CD4-positive, alpha-beta T cell treated with Interleukin-1 beta for 1 hour (primary cell): Measurements from ENCODE around the gene CAPN10.

Experiments used
- DNase-seq, 2 donors: peaks; one replicate each; pipeline ENCODE4 v3.0.0-alpha.2; 2020 to 2022

CAPN10 gene

DNA sequence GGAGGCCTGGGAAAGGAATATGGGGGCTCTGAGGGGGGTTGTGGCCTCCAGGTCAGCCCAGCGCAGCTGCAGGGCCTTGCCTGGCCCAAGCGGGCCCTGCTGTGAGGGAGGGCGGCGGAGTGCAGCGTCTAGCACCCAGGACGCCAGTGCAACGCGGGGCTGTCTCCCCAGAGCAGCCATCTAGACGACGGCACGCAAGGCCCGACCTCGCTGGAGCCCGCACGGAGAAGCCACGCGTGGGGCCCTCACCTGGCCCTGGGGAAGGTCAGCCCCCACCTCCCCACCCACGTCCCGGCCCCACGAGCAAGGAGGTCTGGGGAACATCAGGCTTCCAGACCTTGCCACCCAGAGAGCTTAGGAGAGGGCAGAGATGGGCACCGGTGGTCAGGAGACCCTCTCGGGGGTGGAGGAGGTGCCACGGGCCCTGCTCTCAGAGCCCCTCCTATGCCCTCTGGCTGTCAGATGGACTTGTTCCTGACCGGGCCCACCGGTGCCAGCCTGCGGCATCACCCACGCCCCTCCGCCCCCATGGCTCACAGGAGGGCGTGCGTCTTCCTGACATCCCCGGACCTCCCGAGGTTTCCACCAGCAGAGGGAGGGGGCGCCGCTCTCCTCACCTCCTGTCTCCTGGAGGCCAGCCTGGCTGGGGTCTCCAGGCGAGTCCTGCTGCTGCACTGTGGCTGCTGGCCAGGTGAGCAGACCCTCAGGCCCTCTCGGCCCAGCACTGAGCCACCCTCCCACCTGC lies 55.7 kb downstream of the CAPN10 start:
- DNase-seq, result no peak

DNA sequence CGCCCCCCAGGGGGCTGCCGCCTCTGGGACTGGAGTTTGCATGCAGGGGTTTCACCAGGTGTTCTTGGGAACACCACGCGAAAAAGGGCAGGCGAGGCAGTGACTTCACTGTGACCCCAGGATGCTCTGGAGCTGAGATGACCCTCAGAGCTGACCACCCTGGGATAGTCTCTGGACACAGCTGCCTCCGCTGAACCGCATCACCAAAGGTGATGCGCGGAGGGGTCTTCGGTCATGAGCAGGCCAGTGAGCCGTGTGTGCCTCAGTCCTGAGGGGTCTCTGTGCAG lies 56.2 kb downstream of the CAPN10 start:
- no peak for DNase-seq

DNA sequence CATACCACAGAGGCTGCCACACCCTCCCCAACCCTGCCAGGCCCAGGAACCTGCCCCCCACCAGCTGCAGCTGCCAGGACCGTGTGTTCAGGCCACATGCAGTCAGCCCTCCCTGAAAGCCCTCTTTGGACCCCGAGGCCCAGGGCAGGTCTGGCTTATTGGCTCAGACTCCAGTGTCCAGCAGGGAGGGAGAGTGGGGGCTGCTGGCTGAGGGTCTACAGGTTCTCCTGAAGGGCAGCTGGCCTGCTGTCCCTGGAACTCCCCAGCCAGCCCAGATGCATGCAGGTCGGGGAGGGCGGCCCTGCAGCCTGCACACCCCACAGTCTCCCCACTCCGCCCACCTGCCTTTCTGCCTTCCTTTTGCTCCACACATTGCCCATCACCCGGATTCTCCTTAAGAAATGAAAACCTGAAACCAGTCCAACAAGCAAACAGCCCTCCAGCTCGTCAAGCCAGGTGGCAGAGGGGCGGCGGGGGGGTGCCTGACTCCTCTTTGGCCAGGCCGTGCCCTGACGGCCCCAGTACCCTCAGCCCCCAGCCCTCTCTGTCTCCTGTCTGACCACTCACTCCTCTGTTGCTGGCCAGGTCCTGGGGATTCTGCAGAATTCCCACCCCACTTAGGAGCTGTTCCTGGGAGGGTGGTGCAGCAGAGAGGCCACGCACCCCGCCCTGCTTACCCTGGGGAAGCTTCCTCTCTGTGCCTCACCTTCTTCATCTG lies 56.7 kb downstream of the CAPN10 start:
- DNase-seq, result no peak

DNA sequence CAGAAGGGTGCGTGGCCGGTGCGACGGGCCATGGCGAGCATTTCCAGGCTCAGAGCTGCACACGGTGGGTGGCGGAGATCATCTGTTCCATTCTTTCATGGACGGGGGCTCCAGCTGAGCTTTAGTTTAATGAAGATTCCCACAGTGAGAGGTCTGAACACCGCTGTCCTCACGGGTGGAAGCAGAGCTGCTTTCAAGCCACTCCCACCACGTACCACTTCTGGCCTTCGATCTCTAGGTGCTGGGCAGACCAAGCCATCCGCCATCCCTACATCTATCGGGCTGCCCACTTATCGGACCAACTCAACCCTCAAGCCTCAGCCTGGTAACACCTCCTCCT lies 57.2 kb downstream of the CAPN10 start:
- no peak for DNase-seq

DNA sequence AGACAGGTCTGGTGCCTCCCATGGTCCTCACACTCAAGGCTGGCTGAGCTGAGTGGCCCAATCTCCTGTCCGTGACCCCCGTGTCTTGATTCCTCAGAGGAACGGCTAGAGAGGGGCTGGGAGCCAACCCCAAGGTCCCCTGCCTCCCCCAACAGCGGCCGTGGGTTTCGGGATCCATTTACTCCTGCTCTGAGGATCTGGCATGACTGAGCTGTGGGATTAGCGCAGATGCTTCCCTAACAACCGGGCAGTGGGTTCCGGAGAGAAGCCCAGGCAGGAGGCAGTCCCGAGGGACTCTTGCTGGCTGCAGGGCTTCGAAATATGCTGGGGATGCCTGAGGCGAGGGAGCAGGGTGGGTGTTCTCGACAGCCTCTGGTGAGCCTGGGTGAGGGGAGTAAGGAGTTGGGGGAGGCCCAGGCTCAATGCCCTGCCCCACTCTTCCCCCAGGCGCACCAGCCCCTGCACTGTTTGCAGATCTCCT lies 57.7 kb downstream of the CAPN10 start:
- no peak for DNase-seq

DNA sequence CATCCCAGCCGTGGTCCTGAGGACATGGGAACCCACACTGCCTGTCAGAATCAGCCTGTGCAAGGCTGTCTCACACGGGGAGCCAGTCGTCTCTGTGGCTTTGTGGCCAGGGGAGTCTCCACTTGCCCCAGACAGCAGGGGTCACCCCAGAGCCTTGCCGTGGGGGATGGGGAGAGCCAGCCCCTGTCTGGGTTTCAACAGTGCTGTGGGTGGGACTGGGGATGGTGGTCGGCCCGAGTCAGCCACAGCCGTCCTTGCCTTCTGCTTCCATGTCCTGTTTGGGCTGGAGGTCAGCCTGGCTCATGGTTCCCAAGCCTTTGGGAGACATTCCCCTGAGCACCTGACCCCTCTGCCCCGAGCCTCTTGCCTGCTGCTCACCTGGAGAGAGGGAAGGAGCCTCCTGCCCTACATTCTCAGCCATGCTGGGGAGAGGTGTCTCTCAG lies 58.3 kb downstream of the CAPN10 start:
- no peak for DNase-seq

DNA sequence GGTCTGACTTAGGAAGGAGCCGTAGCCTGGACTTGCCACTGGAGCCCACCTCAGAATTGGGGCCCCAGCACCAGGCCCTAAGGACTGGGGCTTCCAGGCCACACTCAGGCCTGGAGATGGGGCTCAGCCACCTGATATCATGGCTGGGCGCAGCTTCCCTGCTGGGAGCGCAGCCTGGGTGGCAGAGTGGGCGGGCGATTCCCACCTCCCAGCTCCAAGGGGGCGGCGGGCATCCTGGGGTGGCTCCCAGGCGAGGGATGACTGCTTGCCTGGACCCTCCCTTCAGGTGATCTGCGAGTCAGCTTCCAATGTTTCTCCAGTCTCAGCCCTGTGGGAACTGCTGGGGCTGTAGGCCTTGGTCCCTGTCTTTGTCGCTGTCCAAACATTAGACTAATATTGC lies 58.8 kb downstream of the CAPN10 start:
- DNase-seq, result no peak

DNA sequence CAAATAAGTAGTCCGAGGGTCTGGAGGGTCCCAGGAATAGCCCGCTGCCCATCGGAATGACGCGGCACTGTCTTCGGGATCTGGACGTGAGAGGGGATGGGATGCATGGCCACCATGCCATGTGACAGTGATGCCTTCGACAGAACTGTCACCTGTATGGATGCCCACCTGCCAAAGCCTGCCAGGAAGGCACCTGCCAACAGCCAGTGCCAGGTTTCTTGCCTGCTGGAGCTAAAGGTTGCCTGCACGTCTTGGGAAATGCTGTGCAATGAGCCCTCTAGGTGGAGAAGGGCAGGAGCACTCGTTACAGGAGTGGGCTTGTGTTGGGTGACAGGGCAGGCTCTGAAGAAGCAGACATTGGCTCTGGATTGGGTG lies 59.3 kb downstream of the CAPN10 start:
- no peak for DNase-seq

DNA sequence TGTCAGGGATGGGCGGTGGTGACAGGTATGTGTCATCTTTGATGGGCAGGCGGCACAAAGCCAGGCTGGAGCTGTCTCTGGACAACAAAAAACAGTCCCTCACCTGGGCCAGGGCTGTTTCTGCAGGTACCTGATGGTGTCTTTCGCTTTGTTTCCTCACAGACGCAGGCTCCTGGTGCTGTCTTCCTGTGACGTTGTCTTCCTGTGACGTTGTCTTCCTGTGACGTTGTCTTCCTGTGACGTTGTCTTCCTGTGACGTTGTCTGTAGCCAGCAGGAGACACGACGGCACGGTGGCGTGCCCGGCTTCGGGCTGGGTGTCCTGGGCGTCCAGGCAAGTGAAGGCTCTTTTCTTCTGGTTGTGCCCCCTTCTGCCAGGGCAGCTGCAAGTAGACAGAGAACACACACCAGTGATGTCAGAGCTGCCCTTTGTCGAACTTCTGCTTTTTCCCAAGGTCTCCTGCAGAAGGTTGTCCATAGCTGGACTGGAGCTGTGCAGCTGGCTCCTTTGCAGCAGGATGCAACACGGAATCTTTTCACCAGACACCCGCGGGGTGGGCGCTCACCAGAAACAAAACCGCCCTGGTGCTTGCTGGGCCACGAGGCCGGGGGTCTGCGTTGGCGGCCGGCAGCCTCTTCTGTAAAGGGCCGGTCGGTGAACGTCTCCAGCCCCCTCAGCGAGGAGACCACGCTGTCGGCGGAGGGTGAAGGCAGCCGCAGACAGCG lies 59.8 kb downstream of the CAPN10 start:
- peak; percentile 69 to 70 for DNase-seq

DNA sequence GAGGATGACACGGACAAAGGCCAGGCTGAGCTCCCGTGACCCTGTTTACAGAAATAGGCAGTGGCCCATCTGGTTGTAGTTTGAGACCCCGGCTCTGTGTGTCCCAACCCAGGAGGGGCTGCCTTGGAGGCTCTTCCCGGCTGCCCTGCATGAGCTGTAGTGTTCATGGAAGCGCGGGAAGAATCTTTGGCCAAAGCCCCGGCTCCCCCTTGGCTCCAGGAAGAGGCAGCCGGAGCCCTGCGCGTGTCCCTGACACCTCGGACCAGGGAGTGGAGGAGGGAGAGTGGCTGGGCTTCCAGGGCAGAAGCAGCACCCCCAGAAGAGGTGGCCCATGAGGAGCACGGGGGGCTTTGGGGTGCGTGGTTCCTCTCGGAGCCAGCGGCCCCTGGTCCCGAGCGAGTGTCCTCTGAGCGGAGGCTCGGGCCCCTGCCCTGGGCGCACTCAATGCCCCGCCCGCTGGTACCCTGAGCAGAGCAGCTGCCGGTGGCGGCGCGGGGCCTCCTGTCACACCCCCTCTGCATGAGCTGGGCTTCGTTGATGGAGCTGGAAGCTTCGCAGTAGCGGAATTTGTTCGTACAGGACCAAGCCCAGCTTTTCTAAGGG lies 60.5 kb downstream of the CAPN10 start:
- DNase-seq, result no peak

DNA sequence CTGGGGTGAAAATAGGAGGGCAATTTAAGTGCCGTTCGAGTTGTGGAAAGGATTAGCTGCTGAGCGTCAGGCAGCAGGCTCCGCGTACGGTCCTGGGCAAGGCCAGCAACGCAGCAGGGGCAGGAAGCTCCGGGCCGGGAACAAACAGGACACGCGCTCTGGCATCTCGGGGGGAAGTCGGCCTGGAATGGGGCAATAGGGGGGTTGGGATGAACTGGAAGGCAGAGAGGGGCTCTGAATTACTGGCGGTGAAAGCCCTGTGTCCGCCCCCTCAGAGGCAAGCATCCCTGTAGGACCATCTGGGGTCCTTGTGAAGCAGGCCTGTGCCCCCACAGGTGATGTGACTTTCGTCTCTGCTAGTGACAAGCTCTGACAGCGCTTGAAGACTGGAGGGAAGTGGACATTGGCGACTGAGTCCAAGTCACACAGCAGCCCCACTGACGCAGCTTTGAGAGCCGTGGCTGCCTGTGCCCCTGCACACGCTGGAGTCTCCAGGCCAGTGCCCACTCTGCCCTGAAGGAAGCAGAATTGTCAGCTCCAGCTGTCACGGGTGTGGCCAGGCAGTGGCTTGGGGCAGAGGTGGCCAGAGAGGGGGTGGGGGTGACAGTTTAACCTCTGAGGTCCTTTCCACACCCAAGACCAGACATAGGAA lies 61.1 kb downstream of the CAPN10 start:
- DNase-seq, result no peak

DNA sequence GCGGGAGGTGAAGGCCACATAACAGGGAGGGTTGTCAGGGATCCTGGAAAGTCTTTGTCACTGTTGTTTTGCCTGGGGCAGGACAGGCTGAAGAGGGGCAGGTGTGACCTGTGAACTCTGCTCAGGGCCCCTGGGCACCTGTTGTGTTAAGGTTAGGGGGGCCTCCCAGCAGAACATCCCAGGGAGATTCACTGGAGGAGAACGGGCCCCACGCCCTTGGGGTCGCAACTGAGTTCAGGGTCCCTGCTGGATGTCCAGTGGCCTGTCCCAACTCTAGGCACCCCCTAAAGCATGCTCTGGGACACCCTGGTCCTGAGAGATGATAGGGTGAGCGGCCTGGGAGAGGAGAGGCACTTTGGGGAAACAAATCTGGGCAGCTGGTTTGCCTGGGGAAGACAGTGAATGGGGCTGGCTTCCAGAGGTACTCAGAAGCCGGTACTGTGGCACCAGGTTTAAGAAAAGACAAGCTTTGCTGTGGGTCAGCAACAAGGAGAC lies 61.7 kb downstream of the CAPN10 start:
- no peak for DNase-seq
